ENCODE data around the gene WASF3.

GRCh38 chr13:26682606-26683005 lies 125.1 kb downstream of the WASF3 start:
- no peak for TF ChIP-seq JUND (CRISPR knock-in tag; IDR thresholded peaks at IDR 0.05)
- no peak for TF ChIP-seq GATAD1 (CRISPR knock-in tag; IDR thresholded peaks at IDR 0.05)
- TF ChIP-seq MED1 (CRISPR knock-in tag; IDR thresholded peaks at IDR 0.05), result no peak
- no peak for TF ChIP-seq MAFK (conservative IDR thresholded peaks at IDR 0.05 in 1 of 2, IDR thresholded peaks at IDR 0.05 in 1 of 2; ENCODE audit: low read length in 2 of 2)
- TF ChIP-seq, protein P1, sequence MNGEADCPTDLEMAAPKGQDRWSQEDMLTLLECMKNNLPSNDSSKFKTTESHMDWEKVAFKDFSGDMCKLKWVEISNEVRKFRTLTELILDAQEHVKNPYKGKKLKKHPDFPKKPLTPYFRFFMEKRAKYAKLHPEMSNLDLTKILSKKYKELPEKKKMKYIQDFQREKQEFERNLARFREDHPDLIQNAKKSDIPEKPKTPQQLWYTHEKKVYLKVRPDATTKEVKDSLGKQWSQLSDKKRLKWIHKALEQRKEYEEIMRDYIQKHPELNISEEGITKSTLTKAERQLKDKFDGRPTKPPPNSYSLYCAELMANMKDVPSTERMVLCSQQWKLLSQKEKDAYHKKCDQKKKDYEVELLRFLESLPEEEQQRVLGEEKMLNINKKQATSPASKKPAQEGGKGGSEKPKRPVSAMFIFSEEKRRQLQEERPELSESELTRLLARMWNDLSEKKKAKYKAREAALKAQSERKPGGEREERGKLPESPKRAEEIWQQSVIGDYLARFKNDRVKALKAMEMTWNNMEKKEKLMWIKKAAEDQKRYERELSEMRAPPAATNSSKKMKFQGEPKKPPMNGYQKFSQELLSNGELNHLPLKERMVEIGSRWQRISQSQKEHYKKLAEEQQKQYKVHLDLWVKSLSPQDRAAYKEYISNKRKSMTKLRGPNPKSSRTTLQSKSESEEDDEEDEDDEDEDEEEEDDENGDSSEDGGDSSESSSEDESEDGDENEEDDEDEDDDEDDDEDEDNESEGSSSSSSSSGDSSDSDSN (CRISPR knock-in tag; IDR thresholded peaks at IDR 0.05), result no peak
- TF ChIP-seq, protein P2, sequence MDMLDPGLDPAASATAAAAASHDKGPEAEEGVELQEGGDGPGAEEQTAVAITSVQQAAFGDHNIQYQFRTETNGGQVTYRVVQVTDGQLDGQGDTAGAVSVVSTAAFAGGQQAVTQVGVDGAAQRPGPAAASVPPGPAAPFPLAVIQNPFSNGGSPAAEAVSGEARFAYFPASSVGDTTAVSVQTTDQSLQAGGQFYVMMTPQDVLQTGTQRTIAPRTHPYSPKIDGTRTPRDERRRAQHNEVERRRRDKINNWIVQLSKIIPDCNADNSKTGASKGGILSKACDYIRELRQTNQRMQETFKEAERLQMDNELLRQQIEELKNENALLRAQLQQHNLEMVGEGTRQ (IDR thresholded peaks at IDR 0.05; ENCODE audit: low read depth, low read length), result no peak
- TF ChIP-seq, protein P2 (CRISPR knock-in tag; IDR thresholded peaks at IDR 0.05; ENCODE audit: borderline replicate concordance), result no peak
- TF ChIP-seq, protein P3, sequence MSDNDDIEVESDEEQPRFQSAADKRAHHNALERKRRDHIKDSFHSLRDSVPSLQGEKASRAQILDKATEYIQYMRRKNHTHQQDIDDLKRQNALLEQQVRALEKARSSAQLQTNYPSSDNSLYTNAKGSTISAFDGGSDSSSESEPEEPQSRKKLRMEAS (IDR thresholded peaks at IDR 0.05), result no peak
- TF ChIP-seq BCL6 (CRISPR knock-in tag; IDR thresholded peaks at IDR 0.05), result no peak
- TF ChIP-seq CTCF (CRISPR knock-in tag; IDR thresholded peaks at IDR 0.05), result no peak
- TF ChIP-seq CREB1 (IDR thresholded peaks at IDR 0.05), result no peak
- TF ChIP-seq CREB1 (CRISPR knock-in tag; IDR thresholded peaks at IDR 0.05), result no peak
- TF ChIP-seq, protein P4, sequence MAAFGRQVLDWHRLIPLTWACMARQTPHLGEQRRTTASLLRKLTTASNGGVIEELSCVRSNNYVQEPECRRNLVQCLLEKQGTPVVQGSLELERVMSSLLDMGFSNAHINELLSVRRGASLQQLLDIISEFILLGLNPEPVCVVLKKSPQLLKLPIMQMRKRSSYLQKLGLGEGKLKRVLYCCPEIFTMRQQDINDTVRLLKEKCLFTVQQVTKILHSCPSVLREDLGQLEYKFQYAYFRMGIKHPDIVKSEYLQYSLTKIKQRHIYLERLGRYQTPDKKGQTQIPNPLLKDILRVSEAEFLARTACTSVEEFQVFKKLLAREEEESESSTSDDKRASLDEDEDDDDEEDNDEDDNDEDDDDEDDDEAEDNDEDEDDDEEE (CRISPR knock-in tag; IDR thresholded peaks at IDR 0.05), result no peak
- no peak for TF ChIP-seq JUN (CRISPR knock-in tag; IDR thresholded peaks at IDR 0.05)
- no peak for TF ChIP-seq AHR (CRISPR knock-in tag; IDR thresholded peaks at IDR 0.05)

All from HepG2 (cell line).